Kidney (tissue), 14 donors: ENCODE measurements around the gene AANAT. TPM values are rescaled to one million over a fixed set of nuclear protein-coding genes. Genes with fewer than 3 reads are reported as not detected.

Experiments
- DNase-seq, 5 donors: peaks; one replicate each; pipeline ENCODE4 v3.0.0-alpha.2; 2013 to 2020
- FAIRE-seq: peaks from 2 replicates; lab custom pipeline; 2012; peaks lifted over from hg19 to GRCh38; lab: Jason Lieb, UNC
- H3K27ac ChIP-seq, 2 donors: one replicate each; pipeline ENCODE4 v1.7.0; 2013; ENCODE audit warnings: low read depth in 2 of 2, low read length in 2 of 2, inconsistent platforms in 1 of 2
- H3K27me3 ChIP-seq: one replicate; pipeline ENCODE4 v1.7.1; 2013; ENCODE audit warnings: low read length, inconsistent platforms; ENCODE audit not compliant: control insufficient read depth, insufficient read depth
- H3K36me3 ChIP-seq, 3 donors: one replicate each; pipeline versions ENCODE4 v1.7.0 to v1.7.1; 2013; ENCODE audit warnings: low read length in 3 of 3, control low read depth in 1 of 3, inconsistent platforms in 1 of 3; ENCODE audit not compliant: insufficient read depth in 3 of 3, control insufficient read depth in 2 of 3
- H3K4me1 ChIP-seq, 3 donors: one replicate each; pipeline versions ENCODE4 v1.7.0 to v1.7.1; 2013; ENCODE audit warnings: low read length in 3 of 3, inconsistent platforms in 1 of 3, low read depth in 1 of 3; ENCODE audit not compliant: control insufficient read depth in 2 of 3, insufficient read depth in 2 of 3
- H3K4me3 ChIP-seq, 3 donors: one replicate each; pipeline versions ENCODE4 v1.7.0 to v1.8.1; 2013; ENCODE audit warnings: low read length in 3 of 3, control low read depth in 1 of 3, inconsistent platforms in 1 of 3
- H3K9ac ChIP-seq, 3 donors: one replicate each; pipeline versions ENCODE4 v1.7.0 to v1.7.1; 2013; ENCODE audit warnings: low read length in 3 of 3, control low read depth in 1 of 3, inconsistent platforms in 1 of 3
- H3K9me3 ChIP-seq, 3 donors: one replicate each; pipeline versions ENCODE4 v1.7.0 to v1.7.1; 2013; ENCODE audit warnings: low read length in 3 of 3, control low read depth in 1 of 3, inconsistent platforms in 1 of 3; ENCODE audit not compliant: control insufficient read depth in 2 of 3, insufficient read depth in 1 of 3
- intact Hi-C: fragments of 100-400 bp; cut with DNase I; formaldehyde crosslinking; loops from one replicate; pipeline ENCODE4 v1.11.1; 2022
- polyA plus RNA-seq: library from polyadenylated mRNA; stranded (reverse); fragments of 350-450 nt; fragmentation: Illumina TruSeq; extraction: RNeasy Lipid Tissue Mini Kit (QIAGEN cat#74804); gene quantifications from one replicate; pipeline ENCODE4 v1.2.3, GENCODE V29; 2014; ENCODE audit warnings: low read depth, low replicate concordance; ENCODE audit not compliant: insufficient read depth
- total RNA-seq: library from RNA; stranded (reverse); fragmentation: NEBNext Ultra II Directional; extraction: Animal tissue kit (Norgen Biotek cat#: 25700); gene quantifications from one replicate; pipeline ENCODE4 v1.2.1, GENCODE V29; 2021
- TF ChIP-seq, protein P1 (sequence below): IDR thresholded peaks from 3 replicates; pipeline ENCODE4 v1.5.1; 2012; ENCODE audit warnings: mild to moderate bottlenecking, moderate library complexity, borderline replicate concordance; ENCODE audit not compliant: insufficient read depth; ENCODE audit errors: extremely low read depth
- donor health status: control.
- donor health status: control.
- donor health status: control.
- donor health status: control.
- donor health status: control.
- donor health status: DM: yes; HTN: yes; CAD: no.
- donor health status: Normal renal cell carcinoma (clear cell type).

AANAT gene
- total and polyA plus RNA-seq, 2 donors from 2014 or later, result not detected

DNA sequence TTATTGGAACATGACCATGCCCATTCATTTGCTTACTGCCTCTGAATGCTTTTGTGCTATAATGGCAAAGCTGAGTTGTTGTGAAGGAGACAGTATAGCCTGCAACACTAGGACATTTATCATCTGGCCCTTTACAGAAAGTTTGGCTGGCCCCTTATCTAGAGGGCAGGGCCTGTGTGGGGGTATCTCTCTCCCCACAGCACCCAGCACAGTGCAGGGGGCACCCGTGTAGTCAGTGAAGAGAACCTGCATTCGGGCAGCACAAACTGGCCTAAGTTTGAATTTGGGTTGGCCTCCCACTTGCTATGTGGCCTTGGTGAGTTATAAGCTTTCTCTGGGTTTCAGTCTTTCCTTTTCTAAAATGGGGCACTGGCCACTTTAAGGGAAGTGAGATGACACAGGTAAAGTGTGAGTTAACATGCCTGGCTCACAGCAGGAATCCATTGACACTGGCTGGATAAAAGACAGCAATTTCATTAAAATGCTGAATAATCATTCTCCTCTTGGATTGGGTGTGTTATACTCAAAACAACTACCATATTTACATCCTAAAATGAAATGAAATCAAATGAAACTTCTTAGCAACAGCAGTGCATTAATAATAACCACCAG lies 26.5 kb upstream of the AANAT start:
- DNase-seq, result no peak
- no peaks in the 10 kb centered on the region for H3K27me3 ChIP-seq
- no peak overlapping the region for H3K9ac ChIP-seq
- no peak for FAIRE-seq
- peaks cover 0 to 6% (median 0%) of the 10 kb centered on the region in 3 donors for H3K4me1 ChIP-seq
- no peak overlapping the region for H3K4me3 ChIP-seq
- H3K9me3 ChIP-seq, result no peaks in the 10 kb centered on the region
- no peaks in the 10 kb centered on the region for H3K36me3 ChIP-seq
- H3K27ac ChIP-seq, result no peak overlapping the region
- TF ChIP-seq, protein P1, sequence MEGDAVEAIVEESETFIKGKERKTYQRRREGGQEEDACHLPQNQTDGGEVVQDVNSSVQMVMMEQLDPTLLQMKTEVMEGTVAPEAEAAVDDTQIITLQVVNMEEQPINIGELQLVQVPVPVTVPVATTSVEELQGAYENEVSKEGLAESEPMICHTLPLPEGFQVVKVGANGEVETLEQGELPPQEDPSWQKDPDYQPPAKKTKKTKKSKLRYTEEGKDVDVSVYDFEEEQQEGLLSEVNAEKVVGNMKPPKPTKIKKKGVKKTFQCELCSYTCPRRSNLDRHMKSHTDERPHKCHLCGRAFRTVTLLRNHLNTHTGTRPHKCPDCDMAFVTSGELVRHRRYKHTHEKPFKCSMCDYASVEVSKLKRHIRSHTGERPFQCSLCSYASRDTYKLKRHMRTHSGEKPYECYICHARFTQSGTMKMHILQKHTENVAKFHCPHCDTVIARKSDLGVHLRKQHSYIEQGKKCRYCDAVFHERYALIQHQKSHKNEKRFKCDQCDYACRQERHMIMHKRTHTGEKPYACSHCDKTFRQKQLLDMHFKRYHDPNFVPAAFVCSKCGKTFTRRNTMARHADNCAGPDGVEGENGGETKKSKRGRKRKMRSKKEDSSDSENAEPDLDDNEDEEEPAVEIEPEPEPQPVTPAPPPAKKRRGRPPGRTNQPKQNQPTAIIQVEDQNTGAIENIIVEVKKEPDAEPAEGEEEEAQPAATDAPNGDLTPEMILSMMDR, result no peak
- intact Hi-C loops, result no loop called here

GRCh38 chr17:76441686-76442340 lies 25.6 kb upstream of the AANAT start:
- no peaks in the 10 kb centered on the region for H3K9me3 ChIP-seq
- no peak overlapping the region for H3K4me3 ChIP-seq
- no peak overlapping the region for H3K9ac ChIP-seq
- H3K27ac ChIP-seq, result no peak overlapping the region
- intact Hi-C loops, result no loop called here
- no peaks in the 10 kb centered on the region for H3K27me3 ChIP-seq
- DNase-seq (no peak), FAIRE-seq (no peak)
- H3K36me3 ChIP-seq, result no peaks in the 10 kb centered on the region
- TF ChIP-seq, protein P1, result no peak
- H3K4me1 ChIP-seq, result peaks cover 0 to 11% (median 0%) of the 10 kb centered on the region in 3 donors

DNA sequence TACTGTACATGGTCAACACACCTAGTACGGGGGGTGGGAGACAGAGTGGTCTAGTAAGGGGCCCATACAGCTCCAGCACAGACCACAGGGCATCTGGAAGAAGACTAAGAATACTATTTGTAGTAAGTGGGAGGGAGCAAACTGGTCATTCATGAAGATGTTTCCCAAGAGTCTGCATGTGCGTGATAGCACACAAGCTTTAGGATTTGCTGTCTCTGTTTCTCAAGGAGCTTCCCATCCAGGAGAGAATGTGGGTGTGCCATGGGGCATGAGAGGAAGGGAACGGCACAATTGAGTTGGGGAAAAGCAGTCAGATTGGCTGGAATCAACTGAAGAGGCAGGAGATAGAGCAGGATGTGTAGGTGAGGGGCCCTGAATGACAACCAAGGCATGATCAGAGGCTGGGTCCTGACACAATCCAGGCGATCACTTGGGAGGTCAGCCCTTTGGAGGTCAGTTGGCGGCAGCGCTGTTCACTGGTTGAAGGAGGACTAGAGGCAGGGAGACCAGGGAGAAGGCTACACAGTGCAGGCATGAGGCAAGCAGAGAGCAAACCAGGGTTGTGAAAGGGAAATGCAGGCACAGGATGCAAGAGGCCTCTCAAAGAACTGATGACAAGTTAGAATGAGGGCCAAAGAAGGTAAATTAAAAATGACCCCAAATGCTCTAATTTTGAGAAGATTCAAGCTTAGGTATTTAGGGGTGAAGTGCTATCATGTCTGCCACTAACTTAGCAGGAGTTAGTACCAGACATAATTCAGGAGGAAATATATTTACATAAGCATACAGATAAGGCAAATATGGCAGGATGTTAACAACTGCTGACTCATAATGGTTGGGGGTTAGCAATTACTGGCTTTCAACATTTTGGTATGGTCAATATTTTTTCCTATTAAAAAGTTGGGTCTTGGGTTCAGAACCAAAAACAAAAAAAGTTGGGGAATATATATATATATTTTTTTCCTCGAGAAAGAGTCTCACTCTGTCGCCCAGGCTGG lies 24.8 kb upstream of the AANAT start:
- no peaks in the 10 kb centered on the region for H3K36me3 ChIP-seq
- no peak overlapping the region for H3K27ac ChIP-seq
- H3K27me3 ChIP-seq, result no peaks in the 10 kb centered on the region
- no peak for DNase-seq
- TF ChIP-seq, protein P1, result no peak
- no peak overlapping the region for H3K9ac ChIP-seq
- no peaks in the 10 kb centered on the region for H3K9me3 ChIP-seq
- H3K4me3 ChIP-seq, result no peak overlapping the region
- intact Hi-C loops, result no loop called here
- FAIRE-seq, result no peak
- peaks cover 0 to 15% (median 0%) of the 10 kb centered on the region in 3 donors for H3K4me1 ChIP-seq
